Activated CD4-positive, alpha-beta T cell treated with anti-CD3 and anti-CD28 coated beads, Interleukin-2, amount 10 ng/mL, durations not matched to agents 7 days and 5 days (primary cell): ENCODE measurements around the gene SEPTIN6. TPM values are rescaled to one million over a fixed set of nuclear protein-coding genes. Genes with fewer than 3 reads are reported as not detected.

Experiments
- microRNA-seq: library from miRNA; unstranded; fragments of <30 nt; microRNA quantifications from one replicate; pipeline ENCODE4 v1.2.0, GENCODE V29; 2021; ENCODE audit warnings: borderline microRNAs expressed, borderline replicate concordance
- total RNA-seq, 2 experiments: library from RNA; stranded (reverse); gene quantifications; one replicate each; pipeline ENCODE4 v1.2.3, GENCODE V29; 2021

Gene SEPTIN6
- total RNA-seq, 2 experiments from 2014 or later, result 298 to 329 TPM

Small RNA genes lying within 50 kb of the gene (microRNA-seq; reads per million reads assigned to microRNA genes)
- gene MIR766, result 120 reads per million, percentile 71 among the genes with 10 or more reads in this experiment

Other genes starting within 250 kb of the SEPTIN6 start
- 100 to 1,000 TPM; 425 to 426 TPM for gene SLC25A5, start 224.7 kb downstream of the SEPTIN6 start, total RNA-seq
- gene STEEP1, start 127.8 kb downstream of the SEPTIN6 start, total RNA-seq, result 10 to 100 TPM; 21.0 to 22.9 TPM
- gene UBE2A, start 118.6 kb downstream of the SEPTIN6 start, total RNA-seq, result 10 to 100 TPM; 72.3 to 77.3 TPM
- gene NKRF, start 86.7 kb downstream of the SEPTIN6 start, total RNA-seq, result 10 to 100 TPM; 13.7 to 15.4 TPM
- 1 to 10 TPM; 3.1 to 3.3 TPM for gene SOWAHD, start 65.4 kb upstream of the SEPTIN6 start, total RNA-seq
- gene RPL39, start 98.5 kb upstream of the SEPTIN6 start, total RNA-seq, result 1,000 to 10,000 TPM; 1,629 to 1,903 TPM
- gene UPF3B, start 159.8 kb upstream of the SEPTIN6 start, total RNA-seq, result 10 to 100 TPM; 11.8 to 12.3 TPM
- gene RNF113A, start 178.6 kb upstream of the SEPTIN6 start, total RNA-seq, result 10 to 100 TPM; 28.8 to 30.4 TPM
- gene NDUFA1, start 178.7 kb upstream of the SEPTIN6 start, total RNA-seq, result 100 to 1,000 TPM in 1 of 2 experiments, 10 to 100 TPM in 1; 64.9 to 104 TPM
- gene AKAP14, start 202.7 kb upstream of the SEPTIN6 start, total RNA-seq, result not detected